Measurements from ENCODE around the gene IFIT1. TPM values are rescaled to one million over a fixed set of nuclear protein-coding genes. Genes with fewer than 3 reads are reported as not detected.
"Not testable (repeated sequence)": the region's sequence is repeated elsewhere in the genome, so short reads cannot be mapped to it uniquely, and the experiment has no call there.

The IFIT1 gene
- total RNA-seq, 8 experiments from 2014 or later: 1.5 to 889 (median 8.4) TPM

DNA sequence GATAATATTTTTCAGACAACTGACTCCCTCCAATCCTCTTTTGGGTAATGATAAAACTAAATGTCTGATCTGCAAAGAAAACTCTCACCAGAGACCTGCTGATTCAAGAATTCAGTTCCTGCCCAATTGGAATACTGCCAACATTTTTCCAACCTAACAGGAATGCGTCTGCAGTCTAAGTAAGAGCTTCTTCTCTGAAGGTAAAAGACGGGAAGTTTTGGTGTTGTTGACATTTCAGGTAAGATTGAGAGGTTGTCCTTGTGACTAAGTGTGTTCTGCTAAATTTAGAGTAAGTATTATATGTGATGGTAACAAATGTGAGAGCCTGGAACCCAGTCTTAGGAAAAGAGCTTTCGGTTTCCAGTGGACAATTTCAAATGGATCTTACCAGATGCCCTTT lies 39.6 kb downstream of the IFIT1 start:
- Histone ChIP-seq H3K27ac (no peak overlapping the region), H3K4me1 (replicated peaks in 1 of 2) (no peaks in the 10 kb centered on the region), H3K4me3 (no peak overlapping the region)
- in situ Hi-C loops (cut with MboI; ENCODE audit: low pct_unique_long_range_greater_than_20kb in 2 of 9, low sequenced_read_pairs in 9 of 9, unreplicated experiment in 9 of 9): loop anchor here in 3 of 9 experiments (25.0 kb wide), 2 partner anchors 130 to 305 kb away; no protein-coding TSS in a partner anchor
- 68 to 100% (median 82%) methylated on average over 1 to 3 of the region's 3 CpGs; no CpG with 5 or more reads in 2 of the 10 experiments for WGBS, 10 experiments
- peak in 1 of 8 experiments; percentile 23 for ATAC-seq (replicated peaks in 6 of 8)

DNA sequence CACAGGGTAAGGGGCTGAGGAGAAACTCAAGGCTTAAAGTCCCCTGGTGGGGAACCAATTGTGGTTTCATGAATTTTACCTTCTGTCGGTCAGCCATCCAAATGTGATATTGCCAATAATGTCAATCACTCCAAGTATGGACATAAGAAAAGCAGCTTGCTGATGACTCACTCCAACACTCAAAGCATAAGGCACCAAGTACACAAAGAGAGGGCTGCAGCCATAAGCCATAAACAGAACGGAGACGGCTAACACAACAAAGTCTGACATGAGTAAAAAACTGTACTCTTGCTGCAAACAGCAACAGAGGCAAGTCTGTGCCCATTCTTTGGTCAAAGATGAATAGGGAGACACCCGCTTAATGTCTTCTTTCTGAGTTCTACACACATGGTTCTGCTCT lies 46.1 kb downstream of the IFIT1 start:
- whole genome bisulfite sequencing, 10 experiments: 61 to 96% (median 87%) methylated on average over 2 to 4 of the region's 4 CpGs; no CpG with 5 or more reads in 2 of the 10 experiments
- ATAC-seq (replicated peaks in 6 of 8): no peak
- no peak overlapping the region for H3K27ac ChIP-seq
- H3K4me1 ChIP-seq (replicated peaks in 1 of 2): no peaks in the 10 kb centered on the region
- in situ Hi-C loops (cut with MboI; ENCODE audit: low pct_unique_long_range_greater_than_20kb in 2 of 9, low sequenced_read_pairs in 9 of 9, unreplicated experiment in 9 of 9): loop anchor here in 3 of 9 experiments (25.0 kb wide), 2 partner anchors 124 to 299 kb away; no protein-coding TSS in a partner anchor
- no peak overlapping the region for H3K4me3 ChIP-seq

DNA sequence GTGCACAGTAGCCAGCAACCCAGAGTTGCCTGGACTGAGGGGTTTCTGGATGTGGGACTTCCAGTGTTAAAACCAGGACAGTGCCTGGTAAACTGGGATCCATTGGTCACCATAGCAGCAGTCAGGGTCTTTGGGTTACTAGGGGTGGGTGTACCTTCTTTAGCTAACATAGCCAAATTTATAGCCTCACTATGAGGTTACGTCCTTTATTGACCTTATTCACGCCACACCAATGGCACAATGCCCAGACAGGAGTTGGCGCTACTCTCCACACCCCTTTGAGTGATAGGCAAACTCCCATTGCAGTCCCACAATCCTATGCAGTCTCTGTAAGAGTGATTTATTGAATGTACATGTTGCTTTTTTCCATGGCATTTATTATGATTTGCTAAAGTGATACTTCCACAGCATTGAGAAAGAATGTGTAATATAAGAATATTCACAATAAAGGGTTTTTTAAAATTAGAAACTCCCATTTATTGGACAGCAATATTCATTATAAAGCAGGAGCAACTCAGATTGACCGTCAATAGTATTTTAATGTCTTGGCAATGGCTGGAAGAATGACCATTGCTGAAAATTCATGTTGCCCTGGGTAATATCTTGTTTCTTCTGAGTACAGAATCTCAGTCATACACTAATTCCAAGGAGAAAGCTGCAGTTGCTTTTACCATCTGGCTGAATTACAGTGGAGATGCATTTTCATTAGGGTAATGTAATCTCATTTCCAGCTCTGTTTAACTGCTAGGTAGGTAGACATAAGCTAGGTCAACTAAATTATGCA lies 48.0 kb downstream of the IFIT1 start:
- in situ Hi-C loops (cut with MboI; ENCODE audit: low pct_unique_long_range_greater_than_20kb in 2 of 9, low sequenced_read_pairs in 9 of 9, unreplicated experiment in 9 of 9): loop anchor here in 3 of 9 experiments (25.0 kb wide), 2 partner anchors 122 to 297 kb away; no protein-coding TSS in a partner anchor
- Histone ChIP-seq H3K27ac (no peak overlapping the region), H3K4me1 (replicated peaks in 1 of 2) (no peaks in the 10 kb centered on the region), H3K4me3 (no peak overlapping the region)
- ATAC-seq (replicated peaks in 6 of 8): peak in 4 of 8 experiments; percentile 74 to 97 (median 93)
- 4 to 100% (median 71%) methylated on average over 1 to 4 of the region's 4 CpGs; no CpG with 5 or more reads in 2 of the 10 experiments for WGBS, 10 experiments

DNA sequence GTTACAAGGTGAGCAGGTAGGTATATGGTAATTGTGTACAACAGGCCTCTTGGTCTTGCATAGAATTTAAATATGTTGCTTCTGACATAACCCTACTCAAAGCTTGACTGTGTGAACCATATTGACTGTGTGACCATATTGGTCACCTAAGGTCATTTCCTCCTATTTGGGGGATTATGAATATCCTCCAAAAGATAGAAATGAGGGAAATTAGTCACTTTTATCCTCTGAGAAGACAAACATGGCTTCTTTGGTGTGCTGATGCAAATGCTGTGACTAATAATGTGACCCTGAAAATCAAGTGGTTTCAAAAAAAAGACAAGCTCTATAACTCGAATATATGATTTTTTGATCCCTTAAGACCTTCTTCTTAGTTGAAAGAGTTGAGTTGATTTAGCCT lies 49.9 kb downstream of the IFIT1 start:
- Histone ChIP-seq H3K4me3 (no peak overlapping the region), H3K27ac (no peak overlapping the region), H3K4me1 (replicated peaks in 1 of 2) (no peaks in the 10 kb centered on the region)
- ATAC-seq (replicated peaks in 6 of 8): no peak
- in situ Hi-C loops (cut with MboI; ENCODE audit: low pct_unique_long_range_greater_than_20kb in 2 of 9, low sequenced_read_pairs in 9 of 9, unreplicated experiment in 9 of 9): loop anchor here in 3 of 9 experiments (25.0 kb wide), 2 partner anchors 120 to 295 kb away; no protein-coding TSS in a partner anchor
- WGBS, 10 experiments: 11 to 88% (median 49%) methylated on average over 1 of the region's 1 CpG; no CpG with 5 or more reads in 2 of the 10 experiments

DNA sequence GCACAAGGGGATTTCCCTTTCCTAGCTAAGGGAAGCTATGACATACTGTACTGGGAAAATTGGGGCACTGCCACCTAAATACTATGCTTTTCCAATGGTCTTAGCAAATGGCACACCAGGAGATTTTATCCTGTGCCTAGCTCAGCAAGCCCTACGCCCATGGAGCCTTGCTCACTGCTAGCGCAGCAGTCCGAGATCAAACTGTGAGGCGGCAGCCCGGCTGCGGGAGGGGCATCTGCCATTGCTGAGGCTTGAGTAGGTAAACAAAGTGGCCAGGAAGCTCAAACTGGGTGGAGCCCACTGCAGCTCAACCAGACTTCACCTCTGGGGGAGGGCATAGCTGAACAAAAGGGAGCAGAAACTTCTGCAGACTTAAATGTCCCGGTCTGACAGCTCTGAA lies 52.4 kb downstream of the IFIT1 start:
- WGBS, 10 experiments: 40 to 100% (median 82%) methylated on average over 1 to 6 of the region's 7 CpGs; no CpG with 5 or more reads in 5 of the 10 experiments
- not testable (repeated sequence) for H3K4me1 ChIP-seq (replicated peaks in 1 of 2); H3K4me3 ChIP-seq; H3K27ac ChIP-seq; ATAC-seq (replicated peaks in 6 of 8)
- in situ Hi-C loops (cut with MboI; ENCODE audit: low pct_unique_long_range_greater_than_20kb in 2 of 9, low sequenced_read_pairs in 9 of 9, unreplicated experiment in 9 of 9): loop anchor here in 3 of 9 experiments (25.0 kb wide), 2 partner anchors 117 to 292 kb away; no protein-coding TSS in a partner anchor

DNA sequence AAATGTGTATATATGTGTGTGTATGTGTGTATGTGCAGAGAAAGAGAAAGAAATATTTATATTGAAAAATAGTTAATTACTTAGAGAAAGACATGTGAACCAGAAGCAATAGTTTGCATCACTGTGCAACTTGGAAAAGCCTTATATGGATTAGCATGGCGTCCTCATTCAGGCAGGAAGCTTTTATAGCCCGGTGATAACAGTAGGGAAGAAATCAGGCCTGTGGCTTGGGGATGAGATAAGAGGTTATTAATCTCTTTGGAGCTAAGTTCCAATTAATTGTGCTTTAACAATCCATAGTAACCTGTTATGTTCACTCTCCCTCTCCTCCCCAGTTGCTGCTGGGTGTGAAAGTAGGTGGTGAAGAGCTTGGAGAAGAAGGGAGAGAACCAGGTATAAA lies 58.5 kb downstream of the IFIT1 start:
- Histone ChIP-seq H3K4me3 (no peak overlapping the region), H3K27ac (no peak overlapping the region), H3K4me1 (replicated peaks in 1 of 2) (no peaks in the 10 kb centered on the region)
- no peak for ATAC-seq (replicated peaks in 6 of 8)
- WGBS, 10 experiments: 71 to 100% (median 90%) methylated on average over 2 of the region's 2 CpGs; no CpG with 5 or more reads in 3 of the 10 experiments
- in situ Hi-C loops (cut with MboI; ENCODE audit: low pct_unique_long_range_greater_than_20kb in 2 of 9, low sequenced_read_pairs in 9 of 9, unreplicated experiment in 9 of 9): no loop called here

DNA sequence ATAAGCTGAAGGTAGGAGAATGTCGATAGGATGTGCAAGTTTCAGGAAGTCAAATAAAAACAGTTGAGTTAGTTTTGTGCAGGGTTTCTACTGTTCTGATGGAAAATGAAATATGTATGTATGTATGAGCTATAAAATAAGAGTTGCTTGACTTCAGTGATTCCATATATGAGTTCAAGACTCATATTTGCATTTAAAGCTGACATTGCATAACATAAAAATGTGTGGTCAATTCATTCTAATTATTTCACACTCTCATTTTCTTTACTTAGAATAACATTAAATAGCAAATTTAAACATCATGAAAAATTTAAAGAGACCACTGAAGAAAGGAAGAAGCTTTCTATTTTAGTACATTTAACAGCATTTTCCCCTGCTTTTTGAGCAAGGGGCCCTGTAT lies 59.8 kb downstream of the IFIT1 start:
- 44 to 100% (median 78%) methylated on average over 1 of the region's 1 CpG; no CpG with 5 or more reads in 4 of the 10 experiments for WGBS, 10 experiments

DNA sequence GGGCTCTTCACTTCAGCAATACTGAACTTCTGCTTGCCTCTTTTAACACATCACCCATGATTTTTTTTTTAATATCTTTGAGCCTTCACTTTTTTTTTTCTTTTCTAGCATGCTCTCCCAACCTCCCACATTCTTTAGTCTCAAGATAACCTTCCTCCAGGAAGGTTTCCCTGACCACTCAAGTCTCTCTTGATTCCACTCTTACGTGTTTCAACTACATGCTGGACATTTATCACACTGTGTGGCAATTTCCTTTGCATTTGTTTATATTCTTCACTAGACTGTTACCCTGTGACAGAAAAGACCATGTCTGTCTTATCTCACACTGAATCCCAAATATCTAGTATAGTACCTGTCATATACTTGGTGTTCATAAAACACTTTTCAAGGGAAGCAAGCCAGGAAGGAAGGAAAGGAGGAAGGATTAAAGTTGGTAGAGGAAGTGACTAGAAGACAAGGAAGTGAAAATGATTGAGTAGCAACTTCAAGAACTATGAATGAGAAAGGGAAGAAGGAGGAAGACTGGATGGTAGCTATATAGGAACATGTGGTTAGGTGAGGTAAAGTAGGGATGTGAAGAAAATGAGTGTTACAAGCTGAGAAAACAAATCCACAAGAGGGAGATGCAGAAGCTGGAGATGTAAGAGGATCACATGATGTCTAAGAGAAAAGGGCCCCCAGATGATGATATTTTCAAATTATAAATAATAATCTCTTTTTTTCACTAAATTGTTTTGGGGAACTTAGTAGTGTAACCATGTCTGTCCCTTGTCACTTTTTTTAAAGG lies 62.3 kb downstream of the IFIT1 start:
- ATAC-seq (replicated peaks in 6 of 8): no peak
- in situ Hi-C loops (cut with MboI; ENCODE audit: low pct_unique_long_range_greater_than_20kb in 2 of 9, low sequenced_read_pairs in 9 of 9, unreplicated experiment in 9 of 9): no loop called here
- no peak overlapping the region for H3K27ac ChIP-seq
- WGBS, 10 experiments: 67 to 100% (median 90%) methylated on average over 1 of the region's 1 CpG; no CpG with 5 or more reads in 2 of the 10 experiments
- no peaks in the 10 kb centered on the region for H3K4me1 ChIP-seq (replicated peaks in 1 of 2)
- no peak overlapping the region for H3K4me3 ChIP-seq

More for the DNA sequence above, 59.8 kb downstream of the IFIT1 start:
- no peaks in the 10 kb centered on the region for H3K4me1 ChIP-seq (replicated peaks in 1 of 2)
- in situ Hi-C loops (cut with MboI; ENCODE audit: low pct_unique_long_range_greater_than_20kb in 2 of 9, low sequenced_read_pairs in 9 of 9, unreplicated experiment in 9 of 9): no loop called here
- ATAC-seq (replicated peaks in 6 of 8): peak in 1 of 8 experiments; percentile 44
- H3K27ac ChIP-seq: no peak overlapping the region
- H3K4me3 ChIP-seq: no peak overlapping the region

Other genes starting within 250 kb of the IFIT1 start
- 1 to 10 TPM in 5 of 8 experiments, under 1 TPM in 3; 0.17 to 7.1 (median 1.4) TPM for gene CH25H, start 185.3 kb upstream of the IFIT1 start, total RNA-seq
- gene LIPA, start 140.8 kb upstream of the IFIT1 start, total RNA-seq: 100 to 1,000 TPM in 2 of 8 experiments, 10 to 100 TPM in 6; 21.1 to 350 (median 36.2) TPM
- 100 to 1,000 TPM in 1 of 8 experiments, 10 to 100 TPM in 3, under 1 TPM in 4; 0.29 to 117 (median 7.7) TPM for gene IFIT2, start 90.6 kb upstream of the IFIT1 start, total RNA-seq
- 100 to 1,000 TPM in 1 of 8 experiments, 10 to 100 TPM in 3, under 1 TPM in 4; 0.65 to 240 (median 15.1) TPM for gene IFIT3, start 64.6 kb upstream of the IFIT1 start, total RNA-seq
- under 1 TPM; 0.13 to 0.57 (median 0.53) TPM for gene IFIT1B, start 14.6 kb upstream of the IFIT1 start, total RNA-seq
- gene IFIT5, start 21.9 kb downstream of the IFIT1 start, total RNA-seq: 10 to 100 TPM; 18.6 to 45.2 (median 21.8) TPM
- gene SLC16A12, start 143.0 kb downstream of the IFIT1 start, total RNA-seq: 10 to 100 TPM in 1 of 8 experiments, under 1 TPM in 4, not detected in 3; under 0.01 to 15.8 (median 0.14) TPM